Measurements from ENCODE around the gene MYH14.
A peak's percentile ranks its signal among the peaks of the same experiment; 100 is the strongest.

GRCh38 chr19:50349277-50350057 lies 146.0 kb downstream of the MYH14 start:
- TF ChIP-seq CTCF (IDR thresholded peaks at IDR 0.05; ENCODE audit: low read depth, low read length, poor library complexity, severe bottlenecking) (peak; percentile 46), EZH2phosphoT487 (IDR thresholded peaks at IDR 0.05; ENCODE audit: borderline replicate concordance, low read length) (no peak)

Measured in DOHH2 (cell line).